GM23338 (cell line): ENCODE measurements around the gene AMPH. TPM values are rescaled to one million over a fixed set of nuclear protein-coding genes. Genes with fewer than 3 reads are reported as not detected.

ENCODE experiments used
- ATAC-seq: fragments of 200-7000 bp; cut with Tn5 transposase; 3 replicates; pipeline ENCODE4 v1.9.1; 2020
- DNase-seq: peaks from one replicate; pipeline ENCODE4 v3.0.0-alpha.2; 2015; ENCODE audit warnings: low spot score
- H2AFZ ChIP-seq: fragments of 200-600 bp; sonication (generic); 2 replicates; pipeline ENCODE4 v1.8.0; 2016; ENCODE audit warnings: antibody characterized with exemption, mild to moderate bottlenecking, moderate library complexity
- H3F3A ChIP-seq: fragments of 200-600 bp; sonication (generic); replicated peaks from 2 replicates; pipeline ENCODE4 v1.8.0; 2017; ENCODE audit warnings: antibody characterized with exemption, mixed run types, low read depth
- H3K27ac ChIP-seq: fragments of 200-600 bp; sonication (generic); 2 replicates; pipeline ENCODE4 v1.6.1; 2016; ENCODE audit warnings: low read depth
- H3K27me3 ChIP-seq: fragments of 200-600 bp; sonication (generic); 2 replicates; pipeline ENCODE4 v1.8.0; 2016; ENCODE audit warnings: mild to moderate bottlenecking, mixed run types, moderate library complexity; ENCODE audit not compliant: insufficient read depth
- H3K36me3 ChIP-seq: fragments of 200-600 bp; sonication (generic); 2 replicates; pipeline ENCODE4 v1.8.0; 2016; ENCODE audit warnings: mild to moderate bottlenecking; ENCODE audit not compliant: insufficient read depth
- H3K4me1 ChIP-seq: fragments of 200-600 bp; sonication (generic); 2 replicates; pipeline ENCODE4 v1.8.0; 2016; ENCODE audit warnings: mild to moderate bottlenecking, moderate library complexity; ENCODE audit not compliant: insufficient read depth
- H3K4me2 ChIP-seq: fragments of 200-600 bp; sonication (generic); 2 replicates; pipeline ENCODE4 v1.7.1; 2017; ENCODE audit warnings: mixed run types
- H3K4me3 ChIP-seq: fragments of 200-600 bp; sonication (generic); 2 replicates; pipeline ENCODE4 v1.6.1; 2016; ENCODE audit warnings: mixed run types
- H3K79me2 ChIP-seq: fragments of 200-600 bp; sonication (generic); replicated peaks from 2 replicates; pipeline ENCODE4 v1.8.0; 2017; ENCODE audit warnings: mild to moderate bottlenecking; ENCODE audit not compliant: insufficient read depth
- H3K9me2 ChIP-seq: fragments of 200-600 bp; sonication (generic); 2 replicates; pipeline ENCODE4 v1.8.0; 2017; ENCODE audit not compliant: insufficient read depth
- H4K20me1 ChIP-seq: fragments of 200-600 bp; sonication (generic); replicated peaks from 2 replicates; pipeline ENCODE4 v1.8.0; 2017; ENCODE audit warnings: mild to moderate bottlenecking; ENCODE audit not compliant: insufficient read depth
- H3K27ac Mint-ChIP-seq: 2 replicates; pipeline ENCODE4 v1.8.0; 2020; ENCODE audit warnings: inconsistent platforms, mild to moderate bottlenecking, moderate library complexity, mixed read lengths
- H3K27me3 Mint-ChIP-seq: 3 replicates; pipeline ENCODE4 v1.8.0; 2022; ENCODE audit warnings: low read depth, mild to moderate bottlenecking, moderate library complexity, mixed read lengths, inconsistent platforms; ENCODE audit not compliant: insufficient read depth, poor library complexity
- H3K36me3 Mint-ChIP-seq: 3 replicates; pipeline ENCODE4 v1.8.0; 2021; ENCODE audit warnings: low read depth, mild to moderate bottlenecking, inconsistent platforms, moderate library complexity, mixed read lengths
- H3K4me1 Mint-ChIP-seq: 3 replicates; pipeline ENCODE4 v1.8.0; 2020; ENCODE audit warnings: mild to moderate bottlenecking, inconsistent platforms, mixed read lengths
- H3K4me3 Mint-ChIP-seq: 3 replicates; pipeline ENCODE4 v1.8.0; 2021; ENCODE audit warnings: moderate library complexity, mild to moderate bottlenecking, inconsistent platforms, mixed read lengths
- H3K9me3 Mint-ChIP-seq: 3 replicates; pipeline ENCODE4 v1.8.0; 2020; ENCODE audit warnings: moderate library complexity, mild to moderate bottlenecking, inconsistent platforms, mixed read lengths
- CREB1 ChIP-seq: fragments of 250-450 bp; sonication (Bioruptor Pico); IDR thresholded peaks from 2 replicates; pipeline ENCODE4 v1.5.0; 2020; ENCODE audit warnings: low read depth, mild to moderate bottlenecking, moderate library complexity
- CTCF ChIP-seq, 2 experiments: fragments of 200-600 bp in 1 of 2; sonication (generic) in 1 of 2; conservative IDR thresholded peaks; 2 replicates each; pipeline versions ENCODE4 v1.5.1 to v1.6.1; 2016 to 2017; ENCODE audit warnings: antibody characterized with exemption in 2 of 2, low read depth in 2 of 2, mild to moderate bottlenecking in 2 of 2, moderate library complexity in 1 of 2
- ETS1 ChIP-seq: IDR thresholded peaks from 2 replicates; pipeline ENCODE4 v1.6.1; 2016; ENCODE audit warnings: antibody characterized with exemption
- EZH2 ChIP-seq: fragments of 200-600 bp; sonication (generic); IDR thresholded peaks from one replicate; pipeline ENCODE4 v1.8.0; 2017; ENCODE audit warnings: antibody characterized with exemption, mild to moderate bottlenecking, low read depth; ENCODE audit not compliant: unreplicated experiment
- EZH2phosphoT487 ChIP-seq: fragments of 200-600 bp; sonication (generic); IDR thresholded peaks from one replicate; pipeline ENCODE4 v1.8.1; 2018; ENCODE audit warnings: antibody characterized with exemption; ENCODE audit not compliant: unreplicated experiment
- JUNB ChIP-seq: IDR thresholded peaks from one replicate; pipeline ENCODE4 v1.6.1; 2016; ENCODE audit warnings: antibody characterized with exemption; ENCODE audit not compliant: unreplicated experiment
- POLR2AphosphoS5 ChIP-seq: IDR thresholded peaks from 2 replicates; pipeline ENCODE4 v1.6.1; 2016; ENCODE audit warnings: antibody characterized with exemption, low read depth
- REST ChIP-seq: IDR thresholded peaks from one replicate; pipeline ENCODE4 v1.6.1; 2018; ENCODE audit warnings: antibody characterized with exemption; ENCODE audit not compliant: unreplicated experiment
- STAT1 ChIP-seq: IDR thresholded peaks from one replicate; pipeline ENCODE4 v1.6.1; 2016; ENCODE audit warnings: antibody characterized with exemption; ENCODE audit not compliant: unreplicated experiment
- ZNF114 ChIP-seq: fragments of 250-450 bp; sonication (Bioruptor Pico); IDR thresholded peaks from 2 replicates; pipeline ENCODE4 v1.5.0; 2020; ENCODE audit warnings: mild to moderate bottlenecking, moderate library complexity
- ZNF331 ChIP-seq: fragments of 250-450 bp; sonication (Bioruptor Pico); IDR thresholded peaks from 2 replicates; pipeline ENCODE4 v1.5.0; 2020; ENCODE audit warnings: low read depth, mild to moderate bottlenecking, moderate library complexity
- ZNF462 ChIP-seq: fragments of 250-450 bp; sonication (Bioruptor Pico); IDR thresholded peaks from 2 replicates; pipeline ENCODE4 v1.5.0; 2020; ENCODE audit warnings: mild to moderate bottlenecking, moderate library complexity
- polyA plus RNA-seq: library from polyadenylated mRNA; unstranded; fragments of >200 nt; fragmentation: Nextera tagmentation; extraction: Ambion mirVana; gene quantifications from 2 replicates; pipeline ENCODE4 v1.2.1, GENCODE V29; 2016
- total RNA-seq: library from RNA; depleted of rRNA; stranded (reverse); fragments of >200 nt; shearing (Covaris generic); gene quantifications from 2 replicates; pipeline ENCODE4 v1.2.3, GENCODE V29; 2014

The AMPH gene
- total and polyA plus RNA-seq, 2 experiments from 2014 or later: 4.8 to 10.2 TPM

- Mint-ChIP-seq H3K4me3 (no peak overlapping the region), H3K9me3 (no peaks in the 10 kb centered on the region), H3K27ac (no peak overlapping the region), H3K4me1 (peaks cover 15% of the 10 kb centered on the region), H3K27me3 (no peaks in the 10 kb centered on the region), H3K36me3 (no peaks in the 10 kb centered on the region)
- H3K27me3 ChIP-seq: no peaks in the 10 kb centered on the region
- 0 out of 2 replicates have a peak, but pooled peaks cover 3% of the 10 kb centered on the region for H3K36me3 ChIP-seq
- no peak overlapping the region for H3K4me3 ChIP-seq
- no peak overlapping the region for H3K27ac ChIP-seq
- no peak for DNase-seq
- peaks cover 13% of the 10 kb centered on the region; the same call in 1 of the 2 replicates for H3K4me1 ChIP-seq
- TF ChIP-seq EZH2phosphoT487 (no peak), STAT1 (no peak), EZH2 (no peak), REST (no peak), ETS1 (no peak), POLR2AphosphoS5 (no peak), ZNF331 (no peak), CTCF (conservative IDR thresholded peaks at IDR 0.05; ENCODE audit: low read depth in 2 of 2) (no peak), JUNB (no peak), CREB1 (no peak), ZNF114 (CRISPR knock-in tag) (no peak), ZNF462 (CRISPR knock-in tag) (no peak)
- no peaks in the 10 kb centered on the region for H3K79me2 ChIP-seq
- no peaks in the 10 kb centered on the region for H3K9me2 ChIP-seq
- no peak for ATAC-seq
- H3K4me2 ChIP-seq: no peak overlapping the region
- H2AFZ ChIP-seq: no peak overlapping the region
- H3F3A ChIP-seq: no peaks in the 10 kb centered on the region
- no peaks in the 10 kb centered on the region for H4K20me1 ChIP-seq
Observed at GRCh38 chr7:38554586-38554985, 76.6 kb downstream of the AMPH start.
